ENCODE results near the gene SLC9A4.
"Not testable (repeated sequence)": the region's sequence is repeated elsewhere in the genome, so short reads cannot be mapped to it uniquely, and the experiment has no call there.

SLC9A4 gene

GRCh38 chr2:102550151-102550550 lies 77.1 kb downstream of the SLC9A4 start:
- no peak for DNase-seq (ENCODE audit: low spot score)

GRCh38 chr2:102551329-102552096 lies 78.5 kb downstream of the SLC9A4 start:
- DNase-seq (ENCODE audit: low spot score) = no peak

GRCh38 chr2:102553601-102554000 lies 80.6 kb downstream of the SLC9A4 start:
- no peak for DNase-seq (ENCODE audit: low spot score)

DNA sequence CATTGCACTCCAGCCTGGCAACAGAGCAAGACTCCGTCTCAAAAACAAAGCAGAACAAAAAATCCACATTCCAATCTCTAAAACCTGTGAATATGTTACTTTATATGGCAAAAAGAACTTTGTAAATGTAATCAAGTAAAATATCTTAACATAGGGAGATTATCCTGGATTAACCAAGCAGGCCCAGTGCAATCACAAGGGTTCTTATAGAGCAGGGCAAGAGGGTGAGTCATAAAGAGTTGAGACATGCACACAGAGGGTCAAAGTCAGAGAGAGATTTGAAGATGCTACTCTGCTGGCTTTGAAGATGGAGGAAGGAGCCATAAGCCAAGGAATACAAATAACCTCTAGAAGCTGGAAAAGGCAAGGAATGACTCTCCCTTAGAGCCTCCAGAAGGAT lies 85.4 kb downstream of the SLC9A4 start:
- DNase-seq (ENCODE audit: low spot score) = no peak

GRCh38 chr2:102562542-102562941 lies 89.5 kb downstream of the SLC9A4 start:
- DNase-seq (ENCODE audit: low spot score) = not testable (repeated sequence)

GRCh38 chr2:102575888-102576287 lies 102.9 kb downstream of the SLC9A4 start:
- no peak for DNase-seq (ENCODE audit: low spot score)

DNA sequence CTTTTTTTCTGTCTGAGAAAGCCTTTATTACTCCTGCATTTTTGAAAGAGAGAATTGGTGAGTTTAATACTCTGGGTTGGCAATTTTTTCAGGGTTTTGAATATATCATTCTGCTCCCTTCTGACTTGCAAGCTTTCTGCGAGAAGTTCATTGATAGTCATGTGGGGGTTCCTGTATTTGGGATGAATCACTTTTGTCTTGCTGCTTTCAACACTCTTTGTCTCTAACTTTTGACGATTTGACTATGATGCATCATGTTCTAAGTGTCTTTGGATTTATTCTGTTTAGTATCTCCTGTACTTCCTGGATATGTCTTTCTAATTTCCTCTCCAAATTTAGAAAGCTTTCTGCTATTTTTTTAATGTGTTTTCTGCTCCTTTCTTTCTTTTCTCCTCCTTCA lies 105.3 kb downstream of the SLC9A4 start:
- no peak for DNase-seq (ENCODE audit: low spot score)

DNA sequence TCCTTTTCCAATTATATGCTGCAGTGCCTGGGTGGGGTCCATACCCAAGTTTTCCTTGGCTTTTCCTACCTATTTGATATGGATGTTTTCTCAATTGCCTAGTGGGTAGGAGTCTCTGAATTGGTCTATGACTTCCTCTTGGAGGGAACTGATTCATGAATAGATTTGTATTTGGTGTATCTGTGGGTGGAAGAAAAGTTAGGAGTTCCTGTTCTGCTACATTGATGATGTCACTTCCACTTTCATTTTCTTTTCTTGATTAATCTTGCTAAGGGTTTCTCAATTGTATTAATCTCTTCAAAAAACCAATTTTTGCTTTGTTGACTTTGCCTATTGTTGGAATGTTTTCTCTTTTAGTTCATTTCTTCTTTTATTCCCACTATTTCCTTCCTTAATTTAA lies 108.9 kb downstream of the SLC9A4 start:
- DNase-seq (ENCODE audit: low spot score) = no peak

- DNase-seq (ENCODE audit: low spot score) = no peak
Measured at GRCh38 chr2:102582845-102583244, 109.8 kb downstream of the SLC9A4 start.
